Neural cell (in vitro differentiated cells): ENCODE measurements around the gene MEIOB. TPM values are rescaled to one million over a fixed set of nuclear protein-coding genes. Genes with fewer than 3 reads are reported as not detected.

Experiments
- H2AFZ ChIP-seq: fragments of 200-600, 300-800 bp; sonication (generic), shearing (Covaris generic); 2 replicates; pipeline ENCODE4 v1.6.0; 2014; ENCODE audit warnings: low read depth, mild to moderate bottlenecking, antibody characterized with exemption, low read length, moderate library complexity
- H3F3A ChIP-seq: fragments of 200-600 bp; shearing (Covaris generic); 2 replicates; pipeline ENCODE4 v1.6.1; 2016; ENCODE audit warnings: mild to moderate bottlenecking, moderate library complexity, mixed read lengths, antibody characterized with exemption, low read length; ENCODE audit not compliant: insufficient read depth, poor library complexity, severe bottlenecking
- H3K27ac ChIP-seq: fragments of 200-600, 300-800 bp; sonication (generic), shearing (Covaris generic); 2 replicates; pipeline ENCODE4 v1.5.1; 2014; ENCODE audit warnings: mild to moderate bottlenecking, low read length, moderate library complexity
- H3K27me3 ChIP-seq: fragments of 300-800, 200-600 bp; sonication (generic), shearing (Covaris generic); 2 replicates; pipeline ENCODE4 v1.6.0; 2014; ENCODE audit warnings: mild to moderate bottlenecking, low read depth, low read length, moderate library complexity; ENCODE audit not compliant: insufficient read depth
- H3K36me3 ChIP-seq: fragments of 300-800, 200-600 bp; sonication (generic), shearing (Covaris generic); 2 replicates; pipeline ENCODE4 v1.5.1; 2014; ENCODE audit warnings: mild to moderate bottlenecking, antibody characterized with exemption, low read length, moderate library complexity; ENCODE audit not compliant: insufficient read depth
- H3K4me2 ChIP-seq: fragments of 300-800, 200-600 bp; sonication (generic), shearing (Covaris generic); 2 replicates; pipeline ENCODE4 v1.6.0; 2014; ENCODE audit warnings: mild to moderate bottlenecking, low read length
- H3K4me3 ChIP-seq: fragments of 300-800, 200-600 bp; sonication (generic), shearing (Covaris generic); 2 replicates; pipeline ENCODE4 v1.5.1; 2014; ENCODE audit warnings: mild to moderate bottlenecking, low read length, moderate library complexity
- H3K79me2 ChIP-seq: fragments of 200-600 bp; shearing (Covaris generic); replicated peaks from 2 replicates; pipeline ENCODE4 v1.6.0; 2014; ENCODE audit warnings: mild to moderate bottlenecking, low read length, moderate library complexity; ENCODE audit not compliant: insufficient read depth
- H3K9ac ChIP-seq: fragments of 300-800, 200-600 bp; sonication (generic), shearing (Covaris generic); 2 replicates; pipeline ENCODE4 v1.6.1; 2016; ENCODE audit warnings: mild to moderate bottlenecking, low read length, mixed read lengths
- H3K9me2 ChIP-seq: fragments of 200-600 bp; shearing (Covaris generic); 2 replicates; pipeline ENCODE4 v1.6.1; 2016; ENCODE audit warnings: mild to moderate bottlenecking, low read length, mixed read lengths; ENCODE audit not compliant: insufficient read depth
- H3K9me3 ChIP-seq: fragments of 200-600, 300-800 bp; sonication (generic), shearing (Covaris generic); 2 replicates; pipeline ENCODE4 v1.6.1; 2016; ENCODE audit warnings: mild to moderate bottlenecking, mixed run types, low read length, moderate library complexity, mixed read lengths
- H4K20me1 ChIP-seq: fragments of 200-600 bp; shearing (Covaris generic); 2 replicates; pipeline ENCODE4 v1.6.1; 2016; ENCODE audit warnings: mild to moderate bottlenecking, mixed run types; ENCODE audit not compliant: insufficient read depth
- EP300 ChIP-seq: fragments of 450-650 bp; conservative IDR thresholded peaks from 2 replicates; pipeline ENCODE4 v1.6.1; 2014; ENCODE audit warnings: antibody characterized with exemption, mild to moderate bottlenecking, moderate library complexity; ENCODE audit not compliant: poor library complexity, severe bottlenecking
- EZH2 ChIP-seq: fragments of 200-600, 300-800 bp; shearing (Covaris generic), sonication (generic); IDR thresholded peaks from 2 replicates; pipeline ENCODE4 v1.6.1; 2014; ENCODE audit warnings: antibody characterized with exemption, low read length, borderline replicate concordance, mild to moderate bottlenecking; ENCODE audit not compliant: insufficient read depth, poor library complexity, severe bottlenecking
- MXI1 ChIP-seq: fragments of 450-650 bp; conservative IDR thresholded peaks from 2 replicates; pipeline ENCODE4 v1.6.1; 2014; ENCODE audit warnings: antibody characterized with exemption, mild to moderate bottlenecking; ENCODE audit not compliant: poor library complexity, severe bottlenecking
- POLR2AphosphoS5 ChIP-seq: IDR thresholded peaks from 2 replicates; pipeline ENCODE4 v1.6.1; 2012
- RAD21 ChIP-seq: fragments of 450-650 bp; conservative IDR thresholded peaks from 2 replicates; pipeline ENCODE4 v1.6.1; 2014; ENCODE audit warnings: antibody characterized with exemption, mild to moderate bottlenecking, moderate library complexity
- SMC3 ChIP-seq: fragments of 450-650 bp; conservative IDR thresholded peaks from 2 replicates; pipeline ENCODE4 v1.6.1; 2014; ENCODE audit warnings: antibody characterized with exemption, mild to moderate bottlenecking, moderate library complexity; ENCODE audit not compliant: poor library complexity
- TAF1 ChIP-seq: IDR thresholded peaks from 2 replicates; pipeline ENCODE4 v1.6.1; 2012; ENCODE audit warnings: low read depth
- polyA plus RNA-seq: library from polyadenylated mRNA; depleted of rRNA; stranded (reverse); fragments of >200 nt; gene quantifications from 2 replicates; pipeline ENCODE4 v1.2.3, GENCODE V29; 2014
- TF ChIP-seq, protein P1 (sequence below): IDR thresholded peaks from 2 replicates; pipeline ENCODE4 v1.6.1; 2012; ENCODE audit warnings: borderline replicate concordance

The MEIOB gene
- polyA plus RNA-seq, 1 donor from 2014 or later: not detected

DNA sequence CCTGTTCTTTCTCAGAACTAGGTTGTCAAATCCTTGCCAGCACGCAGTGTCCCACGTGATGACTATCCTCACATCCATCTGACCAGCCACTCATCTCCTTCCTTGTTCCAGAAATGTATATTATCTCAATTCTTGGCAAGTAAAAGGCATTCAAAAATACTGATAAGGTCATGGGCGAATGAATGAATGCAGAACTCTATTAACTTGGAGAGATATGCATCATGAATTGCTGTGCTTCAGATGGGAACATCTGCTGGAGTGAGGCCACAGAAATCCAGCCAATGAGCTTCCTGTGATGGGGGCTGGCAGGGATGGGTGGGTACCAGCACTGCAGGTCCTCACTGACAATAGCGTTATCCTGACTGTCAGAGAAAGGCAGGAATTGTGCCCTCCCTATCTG is 26.0 kb downstream of the MEIOB start:
- Histone ChIP-seq H3K36me3 (no peaks in the 10 kb centered on the region), H3K9me2 (no peaks in the 10 kb centered on the region), H3K27ac (no peak overlapping the region), H3K4me2 (no peak overlapping the region), H3K9me3 (no peaks in the 10 kb centered on the region), H3K79me2 (no peaks in the 10 kb centered on the region), H3F3A (no peaks in the 10 kb centered on the region), H2AFZ (no peak overlapping the region), H3K4me3 (no peak overlapping the region), H3K27me3 (peaks cover 2% of the 10 kb centered on the region), H3K9ac (no peak overlapping the region), H4K20me1 (no peaks in the 10 kb centered on the region)
- no peak for TF ChIP-seq SMC3
- TF ChIP-seq, protein P1, sequence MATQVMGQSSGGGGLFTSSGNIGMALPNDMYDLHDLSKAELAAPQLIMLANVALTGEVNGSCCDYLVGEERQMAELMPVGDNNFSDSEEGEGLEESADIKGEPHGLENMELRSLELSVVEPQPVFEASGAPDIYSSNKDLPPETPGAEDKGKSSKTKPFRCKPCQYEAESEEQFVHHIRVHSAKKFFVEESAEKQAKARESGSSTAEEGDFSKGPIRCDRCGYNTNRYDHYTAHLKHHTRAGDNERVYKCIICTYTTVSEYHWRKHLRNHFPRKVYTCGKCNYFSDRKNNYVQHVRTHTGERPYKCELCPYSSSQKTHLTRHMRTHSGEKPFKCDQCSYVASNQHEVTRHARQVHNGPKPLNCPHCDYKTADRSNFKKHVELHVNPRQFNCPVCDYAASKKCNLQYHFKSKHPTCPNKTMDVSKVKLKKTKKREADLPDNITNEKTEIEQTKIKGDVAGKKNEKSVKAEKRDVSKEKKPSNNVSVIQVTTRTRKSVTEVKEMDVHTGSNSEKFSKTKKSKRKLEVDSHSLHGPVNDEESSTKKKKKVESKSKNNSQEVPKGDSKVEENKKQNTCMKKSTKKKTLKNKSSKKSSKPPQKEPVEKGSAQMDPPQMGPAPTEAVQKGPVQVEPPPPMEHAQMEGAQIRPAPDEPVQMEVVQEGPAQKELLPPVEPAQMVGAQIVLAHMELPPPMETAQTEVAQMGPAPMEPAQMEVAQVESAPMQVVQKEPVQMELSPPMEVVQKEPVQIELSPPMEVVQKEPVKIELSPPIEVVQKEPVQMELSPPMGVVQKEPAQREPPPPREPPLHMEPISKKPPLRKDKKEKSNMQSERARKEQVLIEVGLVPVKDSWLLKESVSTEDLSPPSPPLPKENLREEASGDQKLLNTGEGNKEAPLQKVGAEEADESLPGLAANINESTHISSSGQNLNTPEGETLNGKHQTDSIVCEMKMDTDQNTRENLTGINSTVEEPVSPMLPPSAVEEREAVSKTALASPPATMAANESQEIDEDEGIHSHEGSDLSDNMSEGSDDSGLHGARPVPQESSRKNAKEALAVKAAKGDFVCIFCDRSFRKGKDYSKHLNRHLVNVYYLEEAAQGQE: no peak
- no peak for TF ChIP-seq TAF1
- TF ChIP-seq EP300: no peak
- TF ChIP-seq EZH2: no peak
- no peak for TF ChIP-seq MXI1
- TF ChIP-seq POLR2AphosphoS5: no peak
- TF ChIP-seq RAD21: no peak

DNA sequence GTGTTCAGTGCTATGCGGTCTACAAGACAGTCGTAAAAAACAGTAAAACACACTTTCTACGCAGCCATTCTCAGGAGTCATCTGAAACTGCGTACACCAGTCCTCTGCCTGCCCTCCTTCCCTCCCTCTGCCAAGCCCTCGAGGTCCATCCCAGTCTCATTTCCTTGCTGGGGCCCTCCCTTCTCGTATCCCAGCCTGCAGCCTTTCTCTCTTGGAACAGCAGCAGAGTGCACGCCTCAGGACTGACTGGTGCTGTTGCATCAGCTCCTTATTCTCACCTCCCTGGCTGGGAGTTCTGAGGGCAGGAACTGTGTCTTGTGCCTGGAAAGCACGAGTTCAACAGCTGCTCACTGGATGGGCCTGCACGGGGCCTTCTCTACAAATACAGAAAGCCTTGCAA is 32.4 kb downstream of the MEIOB start:
- no peaks in the 10 kb centered on the region for H3F3A ChIP-seq
- no peaks in the 10 kb centered on the region for H3K9me2 ChIP-seq
- H3K4me3 ChIP-seq: no peak overlapping the region
- no peaks in the 10 kb centered on the region for H3K36me3 ChIP-seq
- no peak overlapping the region for H2AFZ ChIP-seq
- no peaks in the 10 kb centered on the region for H3K79me2 ChIP-seq
- H3K27me3 ChIP-seq: no peaks in the 10 kb centered on the region
- TF ChIP-seq, protein P1: no peak
- no peak for TF ChIP-seq EP300
- no peak for TF ChIP-seq EZH2
- no peak for TF ChIP-seq TAF1
- no peak overlapping the region for H3K4me2 ChIP-seq
- H3K9ac ChIP-seq: no peak overlapping the region
- H3K9me3 ChIP-seq: no peaks in the 10 kb centered on the region
- no peaks in the 10 kb centered on the region for H4K20me1 ChIP-seq
- H3K27ac ChIP-seq: no peak overlapping the region
